22Rv1 (cell line): ENCODE data around the gene NDUFB11.

Experiments
- ZFX ChIP-seq: fragments of 450-650 bp; IDR thresholded peaks from 2 replicates; pipeline ENCODE4 v1.6.1; 2017; ENCODE audit warnings: antibody characterized with exemption, borderline replicate concordance
- TF ChIP-seq, protein P1 (sequence below): fragments of 450-650 bp; IDR thresholded peaks from 2 replicates; pipeline ENCODE4 v1.5.1; 2017; ENCODE audit warnings: mild to moderate bottlenecking

DNA sequence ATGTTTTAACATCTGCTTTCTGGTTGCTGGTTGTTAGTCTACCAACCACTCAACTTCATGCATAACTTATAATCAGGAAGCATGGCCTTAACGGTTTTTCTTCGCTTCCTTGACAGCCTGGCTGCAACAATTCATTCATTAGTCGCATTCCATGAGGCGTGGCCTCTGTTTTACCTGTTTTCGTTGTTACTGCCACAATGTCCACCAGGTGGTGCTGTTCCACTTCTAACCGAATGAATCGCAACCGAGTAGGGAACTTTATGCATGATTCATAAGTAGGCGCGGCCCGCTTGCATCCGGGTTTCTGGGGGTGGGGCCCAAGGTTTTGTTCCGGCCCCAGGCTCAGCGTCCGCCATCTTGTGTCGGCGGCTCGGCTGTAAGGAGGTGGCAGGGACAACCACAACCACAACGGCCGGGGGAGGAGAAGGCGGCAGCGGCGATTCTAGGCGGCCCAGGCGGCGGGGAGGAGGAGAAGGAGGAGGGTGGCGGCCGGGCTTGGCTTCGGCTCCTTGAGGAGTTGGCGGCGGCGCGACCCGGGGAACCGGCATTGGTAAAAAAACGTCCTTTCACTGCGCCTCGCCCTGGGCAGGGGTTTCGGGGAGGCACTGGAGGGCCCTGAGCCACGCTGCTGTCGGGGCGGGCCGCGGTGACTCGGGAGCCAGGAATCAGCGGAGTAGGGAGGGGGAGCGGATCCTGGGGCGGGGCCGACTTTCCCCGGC is 49.1 kb upstream of the NDUFB11 start, which contains the start of gene UBA1:
- TF ChIP-seq, protein P1, sequence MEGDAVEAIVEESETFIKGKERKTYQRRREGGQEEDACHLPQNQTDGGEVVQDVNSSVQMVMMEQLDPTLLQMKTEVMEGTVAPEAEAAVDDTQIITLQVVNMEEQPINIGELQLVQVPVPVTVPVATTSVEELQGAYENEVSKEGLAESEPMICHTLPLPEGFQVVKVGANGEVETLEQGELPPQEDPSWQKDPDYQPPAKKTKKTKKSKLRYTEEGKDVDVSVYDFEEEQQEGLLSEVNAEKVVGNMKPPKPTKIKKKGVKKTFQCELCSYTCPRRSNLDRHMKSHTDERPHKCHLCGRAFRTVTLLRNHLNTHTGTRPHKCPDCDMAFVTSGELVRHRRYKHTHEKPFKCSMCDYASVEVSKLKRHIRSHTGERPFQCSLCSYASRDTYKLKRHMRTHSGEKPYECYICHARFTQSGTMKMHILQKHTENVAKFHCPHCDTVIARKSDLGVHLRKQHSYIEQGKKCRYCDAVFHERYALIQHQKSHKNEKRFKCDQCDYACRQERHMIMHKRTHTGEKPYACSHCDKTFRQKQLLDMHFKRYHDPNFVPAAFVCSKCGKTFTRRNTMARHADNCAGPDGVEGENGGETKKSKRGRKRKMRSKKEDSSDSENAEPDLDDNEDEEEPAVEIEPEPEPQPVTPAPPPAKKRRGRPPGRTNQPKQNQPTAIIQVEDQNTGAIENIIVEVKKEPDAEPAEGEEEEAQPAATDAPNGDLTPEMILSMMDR = peak; percentile 61
- no peak for TF ChIP-seq ZFX
